Epidermal melanocyte (primary cell): Measurements from ENCODE around the gene KIF1C.
A peak's percentile ranks its signal among the peaks of the same experiment; 100 is the strongest.
"Not testable (repeated sequence)": the region's sequence is repeated elsewhere in the genome, so short reads cannot be mapped to it uniquely, and the experiment has no call there.

ENCODE experiments used
- DNase-seq: peaks from one replicate; pipeline ENCODE4 v3.0.0; 2011; ENCODE audit warnings: low spot score; ENCODE audit not compliant: insufficient read length

Gene KIF1C

DNA sequence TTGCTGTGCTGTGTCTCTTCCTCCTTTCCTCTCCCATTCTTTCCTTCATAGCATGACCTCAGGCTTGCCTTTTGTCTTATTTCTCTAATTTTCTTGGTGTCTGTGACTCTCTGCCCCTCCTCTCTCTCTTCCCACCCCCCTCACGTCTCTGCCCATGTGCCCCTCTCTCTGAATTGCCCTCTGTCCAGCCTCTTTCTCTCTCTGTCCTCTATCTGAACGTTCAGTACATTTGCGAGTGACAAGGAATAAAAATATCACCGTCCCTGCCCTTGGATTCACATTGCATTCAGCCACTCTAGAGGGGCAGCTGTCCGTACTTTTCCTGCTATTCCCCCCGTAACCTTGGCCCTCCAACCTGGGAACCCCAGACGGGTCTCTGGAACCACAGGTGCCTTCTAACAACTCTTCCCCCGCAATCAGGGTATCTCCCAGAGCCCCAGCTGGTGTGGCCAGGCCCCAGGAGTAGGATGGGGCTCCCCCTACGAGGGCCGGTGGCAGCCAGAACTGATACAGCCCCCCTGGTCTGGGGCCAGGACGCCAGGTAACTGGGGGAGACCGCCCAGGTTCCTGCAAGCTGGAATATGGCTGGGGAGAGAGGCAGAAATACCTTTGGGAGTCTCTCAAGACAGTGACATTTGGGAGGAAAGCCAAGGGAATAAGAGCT is 1.8 kb downstream of the KIF1C start:
- DNase-seq: no peak

DNA sequence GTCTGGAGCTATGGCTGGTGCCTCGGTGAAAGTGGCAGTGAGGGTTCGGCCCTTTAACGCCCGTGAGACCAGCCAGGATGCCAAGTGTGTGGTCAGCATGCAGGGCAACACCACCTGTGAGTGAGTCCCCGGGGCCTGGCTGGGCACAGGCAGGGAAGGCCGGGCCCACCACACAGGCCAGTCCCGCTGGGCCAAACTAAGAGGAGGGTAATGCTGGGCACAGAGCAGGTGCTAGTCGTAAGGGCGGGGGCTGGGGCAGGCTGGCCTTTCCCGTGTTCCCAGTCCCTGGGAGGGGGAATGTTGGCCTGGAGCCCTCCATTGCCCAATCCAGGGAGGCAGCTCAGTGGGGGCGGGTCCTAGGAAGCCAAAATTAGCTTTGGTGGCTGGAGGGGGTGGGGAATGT is 2.5 kb downstream of the KIF1C start:
- no peak for DNase-seq

DNA sequence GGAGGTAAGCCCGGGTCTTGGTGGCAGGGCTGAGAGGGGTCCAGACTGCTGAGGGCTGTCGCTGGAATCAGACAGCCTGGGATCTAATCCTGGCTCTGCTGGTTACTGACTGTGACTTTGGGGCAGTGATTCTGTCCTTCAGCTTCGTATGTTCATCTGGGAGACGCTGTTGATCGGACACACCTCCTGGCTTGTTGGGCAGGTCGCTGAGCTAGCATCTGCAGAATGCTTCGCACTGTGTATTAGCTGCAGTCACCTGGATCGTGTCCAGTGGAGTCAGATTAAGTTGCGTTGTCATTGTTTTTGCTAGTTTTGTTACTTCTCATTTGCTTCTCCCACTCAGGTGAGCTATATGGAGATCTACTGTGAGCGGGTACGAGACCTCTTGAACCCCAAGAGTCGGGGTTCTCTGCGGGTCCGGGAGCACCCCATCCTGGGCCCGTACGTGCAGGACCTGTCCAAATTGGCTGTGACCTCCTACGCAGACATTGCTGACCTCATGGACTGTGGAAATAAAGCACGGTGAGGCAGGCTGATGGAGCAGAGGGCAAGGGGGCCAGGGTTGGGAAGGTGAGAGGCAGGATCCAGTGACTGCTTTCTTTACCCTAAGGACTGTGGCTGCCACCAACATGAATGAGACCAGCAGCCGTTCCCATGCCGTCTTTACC is 4.5 kb downstream of the KIF1C start:
- DNase-seq: no peak

DNA sequence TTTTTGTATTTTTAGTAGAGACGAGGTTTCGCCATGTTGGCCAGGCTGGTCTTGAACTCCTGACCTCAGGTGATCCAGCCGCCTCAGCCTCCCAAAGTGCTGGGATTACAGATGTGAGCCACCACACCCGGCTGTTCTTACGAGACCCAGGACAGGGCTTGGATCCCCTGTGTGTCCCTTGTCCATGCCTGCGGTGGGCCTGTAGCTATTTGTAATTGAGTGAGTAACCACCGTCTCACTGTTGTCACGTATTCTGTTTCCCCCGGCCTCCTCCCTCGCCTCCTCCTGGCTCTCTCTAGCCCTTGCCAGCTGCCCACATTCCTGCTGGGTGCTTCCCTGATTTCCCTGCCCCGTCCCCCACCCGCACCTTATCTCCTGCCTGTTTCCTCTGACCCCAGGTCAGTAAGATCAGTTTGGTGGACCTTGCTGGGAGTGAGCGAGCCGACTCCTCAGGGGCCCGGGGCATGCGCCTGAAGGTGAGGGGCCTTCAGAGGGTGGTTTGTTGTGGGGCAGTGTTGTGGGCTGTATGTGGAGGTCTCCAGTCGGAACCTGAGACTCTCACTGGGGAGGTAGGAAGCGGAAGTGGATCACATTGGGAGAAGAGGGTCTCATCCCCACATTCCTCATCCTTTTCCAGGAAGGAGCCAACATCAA is 5.6 kb downstream of the KIF1C start:
- DNase-seq: no peak

DNA sequence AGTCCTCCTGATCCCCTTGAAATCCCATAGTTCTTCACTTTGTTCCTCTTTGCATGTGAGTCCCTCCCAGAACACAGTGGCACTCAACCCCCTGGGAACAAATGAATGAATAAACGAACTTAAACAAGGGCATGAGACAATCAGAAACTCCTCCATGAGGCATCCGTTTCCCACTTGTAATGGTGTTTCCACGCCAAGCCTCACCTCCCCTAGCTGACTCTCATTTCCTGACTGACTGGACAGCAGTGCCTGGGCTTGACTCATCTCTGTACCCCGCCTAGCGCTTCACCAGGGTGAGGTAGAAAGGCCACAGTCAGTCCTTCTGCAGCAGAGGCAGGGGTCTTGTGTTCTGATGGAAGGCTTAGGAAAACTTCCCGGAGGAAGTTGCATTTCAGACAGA is 14.2 kb downstream of the KIF1C start:
- no peak for DNase-seq

DNA sequence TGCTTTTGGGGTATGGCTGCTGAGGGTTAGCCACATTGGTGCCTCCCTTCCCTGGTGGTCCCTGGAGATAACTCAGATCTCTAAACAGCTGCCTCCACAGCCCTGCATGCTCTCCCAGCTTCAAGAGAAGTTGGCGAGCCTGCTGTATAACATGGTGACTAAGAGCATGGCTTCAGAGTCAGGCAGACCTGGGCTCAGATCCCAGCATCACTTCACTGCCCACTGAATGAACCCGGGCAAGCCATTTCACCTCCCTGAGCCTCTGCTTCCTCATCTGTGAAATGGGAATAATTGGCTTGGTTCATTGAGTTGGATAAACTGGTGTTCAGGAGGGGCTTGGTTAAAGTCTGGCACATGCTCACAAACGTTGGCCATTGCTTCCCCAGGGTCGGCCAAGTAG is 16.6 kb downstream of the KIF1C start:
- DNase-seq: no peak

DNA sequence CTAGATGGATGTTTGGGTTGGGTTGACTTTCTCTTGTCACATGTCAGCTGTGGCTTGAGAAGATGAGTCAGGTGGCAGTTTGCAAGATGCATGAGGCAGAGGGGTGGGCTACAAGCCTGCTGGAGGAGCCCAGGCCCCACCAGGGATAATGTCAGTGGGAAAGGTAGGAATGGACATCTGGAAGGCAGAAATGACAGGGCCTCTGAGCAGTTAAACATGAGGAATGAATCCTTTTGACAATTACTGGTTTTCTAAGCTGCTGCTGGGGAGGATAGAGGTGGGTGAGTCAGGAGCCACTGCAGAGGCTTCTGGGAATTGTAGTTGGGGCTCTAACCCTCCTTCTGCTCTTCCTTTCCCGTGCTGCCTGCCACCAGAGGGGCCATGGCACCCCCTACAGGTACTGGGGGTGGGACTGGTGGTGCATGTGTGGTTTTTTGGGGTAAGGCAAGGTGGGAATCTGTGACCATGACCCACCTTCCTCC is 21.8 kb downstream of the KIF1C start:
- no peak for DNase-seq

DNA sequence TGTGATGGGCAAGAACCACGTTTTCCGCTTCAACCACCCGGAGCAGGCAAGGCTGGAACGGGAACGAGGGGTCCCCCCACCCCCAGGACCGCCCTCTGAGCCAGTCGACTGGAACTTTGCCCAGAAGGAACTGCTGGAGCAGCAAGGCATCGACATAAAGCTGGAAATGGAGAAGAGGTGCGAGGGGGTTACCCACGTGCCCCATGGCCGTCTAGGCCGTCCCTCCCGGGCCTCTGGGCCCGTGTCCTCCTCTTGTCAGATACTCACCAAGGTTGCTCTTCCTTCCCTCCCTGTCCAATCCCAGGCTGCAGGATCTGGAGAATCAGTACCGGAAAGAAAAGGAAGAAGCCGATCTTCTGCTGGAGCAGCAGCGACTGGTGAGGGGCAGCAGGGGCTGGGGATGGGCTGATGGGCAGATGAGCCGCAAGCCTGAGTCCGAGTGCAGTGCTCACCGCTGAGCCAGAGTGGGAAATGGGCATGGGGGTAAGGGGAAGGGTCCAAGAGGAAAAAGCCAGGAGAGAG is 22.8 kb downstream of the KIF1C start:
- DNase-seq: no peak

DNA sequence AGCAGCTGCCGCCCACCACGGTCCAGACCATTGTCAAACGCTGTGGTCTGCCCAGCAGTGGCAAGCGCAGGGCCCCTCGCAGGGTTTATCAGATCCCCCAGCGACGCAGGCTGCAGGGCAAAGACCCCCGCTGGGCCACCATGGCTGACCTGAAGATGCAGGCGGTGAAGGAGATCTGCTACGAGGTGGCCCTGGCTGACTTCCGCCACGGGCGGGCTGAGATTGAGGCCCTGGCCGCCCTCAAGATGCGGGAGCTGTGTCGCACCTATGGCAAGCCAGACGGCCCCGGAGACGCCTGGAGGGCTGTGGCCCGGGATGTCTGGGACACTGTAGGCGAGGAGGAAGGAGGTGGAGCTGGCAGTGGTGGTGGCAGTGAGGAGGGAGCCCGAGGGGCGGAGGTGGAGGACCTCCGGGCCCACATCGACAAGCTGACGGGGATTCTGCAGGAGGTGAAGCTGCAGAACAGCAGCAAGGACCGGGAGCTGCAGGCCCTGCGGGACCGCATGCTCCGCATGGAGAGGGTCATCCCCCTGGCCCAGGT is 24.5 kb downstream of the KIF1C start:
- no peak for DNase-seq

DNA sequence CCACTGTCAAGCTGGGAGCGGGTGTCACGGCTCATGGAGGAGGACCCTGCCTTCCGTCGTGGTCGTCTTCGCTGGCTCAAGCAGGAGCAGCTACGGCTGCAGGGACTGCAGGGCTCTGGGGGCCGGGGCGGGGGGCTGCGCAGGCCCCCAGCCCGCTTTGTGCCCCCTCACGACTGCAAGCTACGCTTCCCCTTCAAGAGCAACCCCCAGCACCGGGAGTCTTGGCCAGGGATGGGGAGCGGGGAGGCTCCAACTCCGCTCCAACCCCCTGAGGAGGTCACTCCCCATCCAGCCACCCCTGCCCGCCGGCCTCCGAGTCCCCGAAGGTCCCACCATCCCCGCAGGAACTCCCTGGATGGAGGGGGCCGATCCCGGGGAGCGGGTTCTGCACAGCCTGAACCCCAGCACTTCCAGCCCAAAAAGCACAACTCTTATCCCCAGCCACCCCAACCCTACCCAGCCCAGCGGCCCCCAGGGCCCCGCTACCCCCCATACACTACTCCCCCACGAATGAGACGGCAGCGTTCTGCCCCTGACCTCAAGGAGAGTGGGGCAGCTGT is 25.9 kb downstream of the KIF1C start:
- DNase-seq: no peak

DNA sequence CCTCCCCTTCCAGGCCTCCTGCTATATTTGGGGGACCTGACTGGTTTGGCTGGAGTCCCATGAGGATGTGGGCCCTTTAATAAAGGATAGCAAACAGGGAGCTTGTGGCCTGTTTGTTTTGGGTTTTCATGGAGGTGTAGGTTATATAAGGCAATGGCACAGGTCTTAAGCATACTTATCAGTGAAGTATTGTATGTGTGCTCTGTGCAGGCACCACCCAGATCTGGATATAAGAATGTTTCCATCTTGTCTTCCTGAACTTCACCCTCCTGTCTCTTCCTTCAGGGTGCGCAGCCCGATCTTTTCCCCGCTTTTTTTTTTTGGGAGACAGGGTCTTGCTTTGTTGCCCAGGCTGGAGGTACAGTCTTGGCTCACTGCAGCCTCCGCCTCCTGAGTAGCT is 26.9 kb downstream of the KIF1C start:
- DNase-seq: no peak

DNA sequence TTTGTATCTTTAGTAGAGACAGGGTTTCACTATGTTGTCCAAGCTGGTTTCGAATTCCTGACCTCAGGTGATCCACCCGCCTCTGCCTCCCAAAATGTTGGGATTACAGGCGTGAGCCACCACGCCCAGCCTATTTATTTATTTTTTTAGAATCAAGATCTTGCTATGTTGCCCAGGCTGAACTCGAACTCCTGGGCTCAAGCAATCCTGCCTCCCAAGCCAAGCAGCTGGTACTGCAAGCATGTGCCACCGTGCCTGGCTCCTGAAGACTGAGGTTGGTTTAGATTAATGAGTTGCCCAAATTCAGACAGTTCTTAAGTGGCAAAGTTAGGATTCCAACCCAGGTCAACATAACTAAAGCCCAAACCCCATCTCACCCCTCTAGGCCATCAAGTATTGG is 29.5 kb downstream of the KIF1C start:
- DNase-seq: no peak

DNA sequence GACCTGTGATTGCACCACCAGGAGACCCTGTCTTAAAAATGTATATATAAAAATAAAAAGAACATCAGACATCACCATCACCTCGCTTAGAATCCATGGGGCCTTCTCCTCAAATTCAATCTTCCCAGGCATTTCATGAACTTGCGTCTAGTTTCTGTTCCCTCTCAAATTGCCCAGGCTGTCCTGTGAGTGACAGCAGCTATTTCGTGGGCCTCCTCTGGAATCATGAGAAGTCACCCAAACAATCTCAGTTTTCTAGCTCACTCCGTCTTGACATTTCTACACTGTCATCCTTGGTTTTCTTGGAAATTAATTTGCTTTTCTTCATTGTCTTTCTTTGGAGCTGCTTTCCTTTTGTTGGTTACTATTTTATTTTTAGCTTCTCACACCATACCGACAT is 30.2 kb downstream of the KIF1C start:
- no peak for DNase-seq

DNA sequence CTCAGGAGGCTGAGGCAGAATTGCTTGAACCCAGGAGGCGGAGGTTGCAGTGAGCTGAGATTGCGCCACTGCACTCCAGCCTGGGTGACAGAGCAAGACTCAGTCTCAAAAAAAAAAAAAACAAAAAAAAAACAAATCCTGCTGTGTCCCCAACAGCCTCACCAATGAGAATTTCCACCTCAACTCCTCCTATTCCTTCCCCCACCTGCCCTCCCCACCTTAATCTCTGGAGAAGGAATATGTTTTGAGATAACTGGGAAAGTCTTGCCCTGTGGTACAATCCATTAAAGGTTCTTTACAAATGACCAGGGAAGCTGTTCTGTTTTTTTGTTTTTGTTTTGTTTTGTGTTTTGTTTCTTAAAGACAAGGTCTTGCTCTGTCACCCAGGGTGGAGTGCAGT is 32.4 kb downstream of the KIF1C start:
- DNase-seq: not testable (repeated sequence)

DNA sequence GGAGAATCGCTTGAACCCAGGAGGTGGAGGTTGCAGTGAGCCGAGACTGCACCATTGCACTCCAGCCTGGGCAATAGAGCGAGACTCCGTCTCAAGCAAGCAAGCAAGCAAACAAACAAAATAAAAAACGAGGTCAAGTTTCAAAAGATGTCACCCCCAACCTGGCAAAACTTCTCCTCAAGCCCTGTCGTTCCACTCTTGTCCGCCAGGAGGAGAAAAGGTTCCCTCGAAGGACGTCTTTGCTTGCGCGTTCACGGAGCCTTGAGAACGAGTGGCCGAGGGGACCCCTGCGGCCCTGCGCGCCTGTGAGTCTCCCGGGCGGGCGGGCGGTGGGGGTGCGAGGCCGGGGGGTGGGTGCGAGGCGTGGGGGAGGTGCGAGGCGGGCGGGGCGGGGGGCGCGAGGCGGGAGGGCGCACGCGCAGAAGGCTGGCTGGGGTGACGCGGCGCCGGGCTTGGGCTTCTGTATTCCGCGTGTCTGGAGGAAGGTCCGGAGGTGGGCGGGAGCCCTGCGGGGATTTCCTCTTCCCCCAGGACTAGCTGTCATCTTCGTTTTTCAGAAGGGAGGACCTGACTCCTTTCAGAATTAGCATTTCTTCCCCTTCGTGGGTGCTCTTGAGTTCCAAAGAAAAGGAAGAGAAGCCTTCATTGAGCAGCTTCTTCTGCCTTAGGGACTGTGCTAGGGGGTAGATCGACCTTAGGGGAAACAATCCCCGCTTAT is 33.8 kb downstream of the KIF1C start:
- peak; percentile 80 for DNase-seq

DNA sequence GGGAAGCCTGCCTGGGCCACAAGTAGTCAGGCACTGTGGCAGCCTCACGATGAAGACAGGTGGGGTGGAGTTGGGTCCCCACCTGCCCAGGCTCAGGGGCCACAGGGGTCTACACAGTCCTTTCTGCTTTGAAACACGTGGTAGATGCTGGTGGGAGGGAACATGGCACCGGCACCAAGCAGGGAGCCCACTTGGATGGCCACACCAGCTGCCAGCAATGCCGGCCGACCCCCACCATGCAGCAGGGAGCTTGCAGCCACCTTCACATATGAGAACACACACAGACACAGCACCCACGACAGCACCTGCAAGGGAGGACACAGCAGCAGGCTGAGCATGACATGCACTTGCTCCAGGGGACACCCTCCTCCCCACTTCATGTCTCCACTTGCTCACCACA is 35.1 kb downstream of the KIF1C start:
- DNase-seq: no peak

DNA sequence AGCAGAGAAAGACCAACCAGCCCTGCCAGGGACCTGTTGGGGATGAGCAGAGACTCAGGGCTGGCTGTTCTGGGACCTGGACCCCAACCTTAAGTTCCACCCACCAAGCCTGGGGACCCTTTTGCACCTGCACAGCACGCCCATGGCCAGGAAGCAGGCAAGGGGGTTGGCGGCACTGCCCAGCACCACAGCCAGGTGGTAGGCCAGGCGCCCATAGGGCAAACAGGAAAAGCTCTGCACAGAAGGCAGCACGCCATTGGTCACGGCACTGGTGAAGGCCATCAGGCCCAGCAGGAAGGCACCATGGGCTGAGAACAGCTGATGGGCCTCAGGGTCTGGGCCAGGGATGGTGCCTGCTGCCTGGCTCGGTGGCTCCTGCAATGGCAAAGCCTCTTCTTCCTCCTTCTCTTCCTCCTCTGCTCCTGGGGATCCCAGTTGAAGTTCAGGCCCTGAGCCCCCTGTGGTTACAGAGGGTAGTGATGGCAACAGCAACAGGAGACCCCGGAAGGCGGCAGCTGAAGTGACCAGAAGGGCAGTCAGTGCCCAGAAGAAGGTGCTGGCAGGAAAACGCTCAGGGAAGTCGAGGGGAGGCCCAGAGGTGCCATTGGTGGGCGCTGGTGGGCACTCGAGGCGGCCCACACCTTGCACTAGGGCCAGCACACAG is 35.7 kb downstream of the KIF1C start:
- no peak for DNase-seq

DNA sequence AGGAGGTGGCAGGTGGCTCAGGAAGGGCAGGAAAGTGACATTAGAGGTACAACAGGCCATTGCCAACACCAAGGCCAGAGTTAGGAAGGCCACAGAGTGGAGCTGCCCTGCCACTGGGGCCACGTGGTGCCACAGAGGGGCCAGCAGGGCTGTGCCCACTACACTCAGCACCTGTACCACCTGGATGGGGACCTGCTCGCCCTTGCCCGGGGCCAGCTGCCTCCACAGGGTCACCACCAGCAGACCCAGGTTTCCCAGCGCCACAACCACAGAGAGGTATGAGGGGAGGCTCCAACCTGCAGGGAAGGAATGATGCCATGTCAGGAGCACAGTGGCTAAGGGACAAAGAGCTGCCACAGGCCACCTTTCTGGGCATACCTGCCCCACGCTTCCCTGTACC is 36.3 kb downstream of the KIF1C start:
- no peak for DNase-seq

DNA sequence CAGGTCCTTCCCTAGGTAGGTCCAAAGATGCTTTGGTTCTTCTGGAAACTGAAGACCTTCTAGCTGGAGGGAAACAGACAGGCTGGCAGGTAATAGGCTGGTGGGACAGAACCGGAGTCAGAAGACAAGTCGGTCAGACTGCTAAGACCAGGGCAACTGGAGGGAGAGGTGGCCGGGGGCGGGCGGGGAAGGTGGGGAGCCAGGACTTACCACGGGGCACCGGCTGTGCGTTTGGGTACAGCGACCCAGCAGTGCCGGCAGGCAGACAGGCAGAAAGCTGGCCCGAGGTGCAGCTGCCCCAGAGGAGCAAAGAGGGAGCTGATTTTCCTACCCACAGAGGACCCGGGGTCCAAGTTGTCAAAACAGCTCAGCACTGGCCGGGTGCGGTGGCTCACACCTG is 36.9 kb downstream of the KIF1C start:
- DNase-seq: no peak

DNA sequence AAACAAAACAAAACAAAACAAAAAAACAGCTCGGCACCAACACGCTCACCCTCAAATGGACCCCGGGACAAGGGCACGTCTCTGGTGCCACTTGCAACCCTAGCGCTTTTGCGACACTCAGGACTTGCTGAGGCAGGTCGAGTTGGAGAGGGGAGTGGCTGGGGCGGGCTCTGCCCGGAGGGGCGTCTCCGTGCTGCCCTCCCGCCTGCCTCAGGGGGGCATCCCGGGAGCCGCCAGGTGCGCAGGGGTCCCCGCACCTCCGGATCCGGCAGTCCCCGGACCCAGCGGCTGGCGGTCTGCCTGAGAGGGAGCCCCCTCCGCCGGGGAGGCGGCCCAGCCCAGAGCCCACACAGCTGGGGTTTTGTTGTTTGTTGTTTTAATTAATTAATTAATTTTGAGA is 37.6 kb downstream of the KIF1C start, which contains the start of gene SLC52A1:
SLC52A1 (minus strand) TSS at position 112 of the 400 bp plus-strand sequence. CDS start 820 bp downstream, outside the sequence.
- DNase-seq: no peak
